Mesendoderm (in vitro differentiated cells): ENCODE results near the gene VPS26C.
"Not testable (repeated sequence)": the region's sequence is repeated elsewhere in the genome, so short reads cannot be mapped to it uniquely, and the experiment has no call there.

Experiments used
- DNase-seq: peaks from one replicate; pipeline ENCODE4 v3.0.0; 2013
- H2AK5ac ChIP-seq: 2 replicates; pipeline ENCODE4 v1.6.1; 2013; ENCODE audit warnings: low read length, inconsistent platforms
- H2BK120ac ChIP-seq: 2 replicates; pipeline ENCODE4 v1.6.1; 2013; ENCODE audit warnings: low read depth, mild to moderate bottlenecking, low read length, moderate library complexity, mixed read lengths
- H2BK15ac ChIP-seq: replicated peaks from 2 replicates; pipeline ENCODE4 v1.6.1; 2013; ENCODE audit warnings: low read depth, mild to moderate bottlenecking, moderate library complexity
- H2BK5ac ChIP-seq: 2 replicates; pipeline ENCODE4 v1.6.1; 2013; ENCODE audit warnings: low read length, inconsistent platforms
- H3K18ac ChIP-seq: 2 replicates; pipeline ENCODE4 v1.6.1; 2013; ENCODE audit warnings: mild to moderate bottlenecking, low read length, mixed read lengths
- H3K23ac ChIP-seq: one replicate; pipeline ENCODE4 v1.6.1; 2013; ENCODE audit warnings: low read length
- H3K27ac ChIP-seq: 2 replicates; pipeline ENCODE4 v1.5.1; 2013; ENCODE audit warnings: low read depth, mild to moderate bottlenecking, inconsistent platforms, low read length, moderate library complexity
- H3K27me3 ChIP-seq: 2 replicates; pipeline ENCODE4 v1.6.1; 2013; ENCODE audit warnings: low read length, control low read depth, mild to moderate bottlenecking, inconsistent platforms; ENCODE audit not compliant: insufficient read depth, poor library complexity
- H3K36me3 ChIP-seq: 2 replicates; pipeline ENCODE4 v1.6.1; 2013; ENCODE audit warnings: low read length, inconsistent platforms; ENCODE audit not compliant: control insufficient read depth, insufficient read depth
- H3K4ac ChIP-seq: one replicate; pipeline ENCODE4 v1.6.1; 2013; ENCODE audit warnings: low read depth, mild to moderate bottlenecking, low read length, moderate library complexity
- H3K4me1 ChIP-seq: 2 replicates; pipeline ENCODE4 v1.6.1; 2013; ENCODE audit warnings: low read depth, low read length, inconsistent platforms; ENCODE audit not compliant: control insufficient read depth
- H3K4me2 ChIP-seq: 2 replicates; pipeline ENCODE4 v1.6.1; 2013; ENCODE audit warnings: low read length
- H3K4me3 ChIP-seq: 2 replicates; pipeline ENCODE4 v1.5.1; 2013; ENCODE audit warnings: mild to moderate bottlenecking, low read length
- H3K56ac ChIP-seq: one replicate; pipeline ENCODE4 v1.6.1; 2013; ENCODE audit warnings: low read length
- H3K79me1 ChIP-seq: 2 replicates; pipeline ENCODE4 v1.6.1; 2013; ENCODE audit warnings: low read length, inconsistent platforms
- H3K79me2 ChIP-seq: 2 replicates; pipeline ENCODE4 v1.6.1; 2013; ENCODE audit warnings: mild to moderate bottlenecking, low read length; ENCODE audit not compliant: control insufficient read depth, insufficient read depth
- H3K9ac ChIP-seq: 2 replicates; pipeline ENCODE4 v1.6.1; 2013; ENCODE audit warnings: low read length, inconsistent platforms
- H4K5ac ChIP-seq: one replicate; pipeline ENCODE4 v1.6.1; 2013; ENCODE audit warnings: low read length
- H4K8ac ChIP-seq: one replicate; pipeline ENCODE4 v1.6.1; 2013; ENCODE audit warnings: low read depth, mild to moderate bottlenecking, control low read depth, low read length, moderate library complexity
- WGBS: extraction: QIAGEN DNeasy Blood & Tissue Kit; methylation state at CpG from one replicate; pipeline ENCODE4 v1.1.7; 2013; ENCODE audit warnings: low lambda C conversion rate, missing lambda C conversion rate; ENCODE audit not compliant: insufficient coverage; ENCODE audit errors: extremely low coverage; 5-methylcytosine and 5-hydroxymethylcytosine counted together

VPS26C gene

DNA sequence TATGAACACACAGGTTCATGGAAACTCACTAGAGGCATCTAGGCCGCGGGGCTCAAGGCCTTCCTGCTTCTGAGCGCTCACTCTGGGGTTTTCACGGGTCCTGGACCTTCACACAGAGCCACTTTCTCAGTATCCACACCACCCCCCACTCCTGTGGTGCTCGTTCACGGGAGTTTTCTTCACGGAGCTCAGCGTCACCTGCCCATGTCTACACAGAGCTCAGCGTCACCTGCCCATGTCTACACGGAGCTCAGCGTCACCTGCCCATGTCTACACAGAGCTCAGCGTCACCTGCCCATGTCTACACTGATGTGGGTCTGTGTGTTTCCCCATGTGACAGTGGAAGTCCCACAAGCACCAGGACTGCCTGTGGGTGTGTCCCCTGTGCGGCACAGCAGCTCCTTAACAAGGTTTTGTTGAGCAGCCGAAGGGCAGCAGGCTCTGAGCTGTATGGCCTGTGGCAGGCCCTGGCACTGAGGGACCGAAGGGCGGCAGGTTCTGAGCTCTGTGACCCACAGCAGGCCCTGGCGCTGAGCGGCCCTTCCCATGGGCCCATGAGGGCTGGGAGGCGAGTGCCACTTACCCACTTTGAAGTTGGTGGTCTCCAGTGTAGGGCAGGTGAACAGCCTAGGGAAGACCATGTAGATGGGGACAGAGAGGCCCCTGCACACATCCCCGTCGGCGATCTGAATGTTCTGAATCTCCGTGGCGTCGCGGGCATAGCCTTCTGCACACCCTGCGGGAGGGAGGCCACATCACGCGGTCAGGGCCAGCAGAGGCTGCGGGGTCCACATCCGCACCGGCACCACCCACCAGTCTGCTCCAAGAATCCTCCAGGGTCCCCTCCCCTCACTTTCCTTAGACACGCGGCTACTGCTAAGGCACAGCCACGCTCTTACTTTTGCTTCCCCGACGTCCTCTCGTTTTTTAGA lies 39.8 kb downstream of the VPS26C start:
- no peak overlapping the region for H3K4ac ChIP-seq
- no peak overlapping the region for H4K8ac ChIP-seq
- WGBS: no CpG with 5 or more reads among the region's 38 CpGs
- H3K4me2 ChIP-seq: no peak overlapping the region
- DNase-seq: no peak
- peaks cover 3% of the 10 kb centered on the region for H3K36me3 ChIP-seq
- H3K4me3 ChIP-seq: no peak overlapping the region
- no peak overlapping the region for H2AK5ac ChIP-seq
- no peak overlapping the region for H2BK120ac ChIP-seq
- no peaks in the 10 kb centered on the region for H3K79me1 ChIP-seq
- H3K27ac ChIP-seq: no peak overlapping the region
- no peaks in the 10 kb centered on the region for H3K79me2 ChIP-seq
- no peaks in the 10 kb centered on the region for H3K4me1 ChIP-seq
- H3K27me3 ChIP-seq: no peaks in the 10 kb centered on the region
- no peak overlapping the region for H3K9ac ChIP-seq
- H3K23ac ChIP-seq: no peak overlapping the region
- H2BK5ac ChIP-seq: no peak overlapping the region
- H4K5ac ChIP-seq: no peak overlapping the region
- H3K18ac ChIP-seq: no peak overlapping the region
- H3K56ac ChIP-seq: no peak overlapping the region
- no peak overlapping the region for H2BK15ac ChIP-seq

DNA sequence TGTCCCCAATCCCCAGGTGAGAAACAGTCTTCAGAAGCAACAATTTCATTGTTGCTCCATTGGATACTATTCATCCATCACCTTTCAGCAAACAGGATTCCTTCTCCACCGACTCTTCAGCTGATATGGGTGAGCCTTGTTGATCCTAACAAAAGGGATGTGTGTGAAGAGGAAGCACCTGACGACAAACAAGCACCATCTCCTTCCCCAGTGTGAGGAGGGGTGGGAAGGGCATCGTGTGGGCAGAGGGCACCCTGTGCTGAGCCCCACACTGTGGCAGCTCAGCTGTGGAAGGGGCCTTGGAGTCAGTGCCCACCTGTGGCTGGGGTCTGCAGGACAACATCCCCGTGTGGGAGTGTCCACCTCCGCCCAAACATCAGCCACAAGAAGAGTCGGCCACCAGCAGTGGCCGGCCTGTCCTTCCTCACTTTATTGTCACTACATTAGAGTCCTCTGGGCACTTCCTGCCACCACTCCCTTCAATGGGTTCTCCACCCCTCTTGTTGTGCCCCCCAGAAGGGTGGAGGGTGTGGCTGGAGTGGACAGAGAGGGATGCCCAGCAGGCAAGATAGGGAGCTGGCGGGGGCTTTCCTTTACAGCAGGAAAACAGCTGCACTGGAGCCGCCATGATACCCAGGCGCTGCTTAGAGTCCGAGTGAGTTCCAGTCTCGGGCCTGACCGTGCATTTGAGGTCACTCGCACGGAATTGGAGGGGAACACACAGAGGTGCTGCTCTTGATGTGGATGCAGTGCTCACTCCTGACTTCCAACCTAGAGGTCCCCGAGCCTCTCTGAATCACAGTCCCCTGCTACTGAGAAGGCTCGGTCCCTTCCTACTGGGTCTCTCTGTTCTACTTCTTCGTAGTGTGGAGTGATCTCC lies 40.9 kb downstream of the VPS26C start:
- H2BK15ac ChIP-seq: no peak overlapping the region
- no peak overlapping the region for H3K4ac ChIP-seq
- no peak overlapping the region for H3K9ac ChIP-seq
- H3K18ac ChIP-seq: no peak overlapping the region
- H3K27ac ChIP-seq: no peak overlapping the region
- peaks cover 3% of the 10 kb centered on the region for H3K36me3 ChIP-seq
- no peak overlapping the region for H3K56ac ChIP-seq
- H4K5ac ChIP-seq: no peak overlapping the region
- no peak for DNase-seq
- H3K79me2 ChIP-seq: no peaks in the 10 kb centered on the region
- no peak overlapping the region for H3K4me2 ChIP-seq
- no peak overlapping the region for H2AK5ac ChIP-seq
- no peak overlapping the region for H2BK120ac ChIP-seq
- no peak overlapping the region for H4K8ac ChIP-seq
- no peaks in the 10 kb centered on the region for H3K4me1 ChIP-seq
- no peak overlapping the region for H3K4me3 ChIP-seq
- no peak overlapping the region for H2BK5ac ChIP-seq
- no peaks in the 10 kb centered on the region for H3K79me1 ChIP-seq
- WGBS: no CpG with 5 or more reads among the region's 18 CpGs
- H3K27me3 ChIP-seq: no peaks in the 10 kb centered on the region
- H3K23ac ChIP-seq: no peak overlapping the region

DNA sequence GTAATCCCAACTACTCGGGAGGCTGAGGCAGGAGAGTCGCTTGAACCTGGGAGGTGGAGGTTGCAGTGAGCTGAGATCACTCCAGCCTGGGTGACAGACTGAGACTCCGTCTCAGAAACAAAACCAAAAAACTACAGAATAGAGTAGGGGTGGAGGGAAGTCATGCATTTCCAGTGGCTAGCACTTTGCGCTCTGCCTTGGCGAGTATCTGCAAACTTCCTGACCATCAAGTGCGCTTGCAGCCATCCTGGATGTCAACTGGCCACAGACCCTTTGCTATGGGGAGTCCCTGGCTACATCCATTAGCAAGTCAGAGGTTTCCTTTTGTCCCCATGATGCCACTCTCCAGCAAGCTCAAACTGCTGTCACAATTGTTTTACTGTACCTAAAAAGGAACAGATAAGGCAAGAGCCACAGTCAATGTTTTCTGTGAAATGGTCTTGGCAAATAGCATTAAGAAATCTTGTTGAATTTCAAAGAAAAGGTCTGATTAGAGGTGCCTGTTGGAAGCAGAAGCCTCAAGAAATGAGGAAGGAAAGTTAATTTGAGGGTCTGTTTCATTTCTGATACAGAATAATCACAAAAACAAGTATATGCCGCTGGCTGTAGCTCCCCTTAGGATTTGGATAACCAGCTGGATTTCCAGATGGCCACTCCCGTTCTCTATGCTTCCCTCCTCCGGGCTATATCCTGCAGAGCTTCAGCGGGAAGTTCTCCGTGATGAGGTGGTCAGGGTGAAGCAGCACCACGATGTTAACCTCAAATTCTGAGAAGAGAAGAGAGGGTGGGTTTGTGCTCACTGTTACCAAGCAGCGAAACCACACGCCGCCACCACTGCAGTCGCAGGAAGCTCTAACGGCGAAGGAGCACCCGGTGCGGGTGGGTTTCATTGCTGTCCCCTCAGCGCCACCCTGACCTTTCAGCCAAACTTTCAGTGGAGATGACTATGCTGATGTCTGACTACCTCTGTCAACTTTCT lies 42.0 kb downstream of the VPS26C start:
- Histone ChIP-seq H3K27me3 (no peaks in the 10 kb centered on the region), H2AK5ac (no peak overlapping the region), H3K4ac (no peak overlapping the region), H4K5ac (no peak overlapping the region), H4K8ac (no peak overlapping the region), H3K36me3 (peaks cover 3% of the 10 kb centered on the region), H3K56ac (no peak overlapping the region), H3K4me1 (no peaks in the 10 kb centered on the region), H3K4me3 (no peak overlapping the region), H2BK15ac (no peak overlapping the region), H3K9ac (no peak overlapping the region), H3K18ac (no peak overlapping the region), H3K27ac (no peak overlapping the region), H3K79me2 (no peaks in the 10 kb centered on the region), H3K4me2 (no peak overlapping the region), H2BK5ac (no peak overlapping the region), H3K79me1 (no peaks in the 10 kb centered on the region), H2BK120ac (no peak overlapping the region), H3K23ac (no peak overlapping the region)
- WGBS: no CpG with 5 or more reads among the region's 21 CpGs
- no peak for DNase-seq

DNA sequence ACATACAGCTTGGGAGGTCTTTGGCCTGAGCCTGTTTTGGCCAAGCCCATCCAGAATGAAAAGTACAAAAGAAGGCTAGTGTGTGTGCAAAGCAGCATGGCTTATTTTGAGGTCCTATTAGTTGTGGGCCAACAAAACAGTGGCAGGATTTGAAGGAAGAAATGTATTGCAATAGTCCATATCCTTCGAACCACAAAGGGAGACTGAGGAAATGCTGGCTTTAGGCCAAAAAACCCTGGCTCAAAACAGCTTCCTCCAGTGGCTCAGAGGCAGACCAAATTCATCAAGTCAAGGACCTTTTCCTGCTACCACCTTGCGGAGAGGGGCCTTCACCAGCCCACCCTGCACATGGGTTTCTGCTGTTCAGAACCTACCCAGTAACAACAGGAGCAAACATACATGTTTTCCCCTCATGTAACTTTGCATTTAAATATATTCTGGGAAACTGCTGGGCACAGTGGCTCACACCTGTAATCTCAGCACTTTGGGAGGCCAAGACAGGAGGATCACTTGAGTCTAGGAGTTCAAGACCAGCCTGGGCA lies 43.3 kb downstream of the VPS26C start:
- no peak overlapping the region for H3K4me3 ChIP-seq
- no peaks in the 10 kb centered on the region for H3K4me1 ChIP-seq
- no peak overlapping the region for H3K4ac ChIP-seq
- no peak overlapping the region for H2AK5ac ChIP-seq
- no peak overlapping the region for H3K23ac ChIP-seq
- H3K18ac ChIP-seq: no peak overlapping the region
- H3K56ac ChIP-seq: no peak overlapping the region
- DNase-seq: no peak
- H3K79me2 ChIP-seq: no peaks in the 10 kb centered on the region
- H4K8ac ChIP-seq: no peak overlapping the region
- H3K4me2 ChIP-seq: no peak overlapping the region
- no peak overlapping the region for H2BK15ac ChIP-seq
- no CpG with 5 or more reads among the region's 2 CpGs for WGBS
- no peak overlapping the region for H2BK5ac ChIP-seq
- H3K27ac ChIP-seq: no peak overlapping the region
- no peak overlapping the region for H4K5ac ChIP-seq
- no peaks in the 10 kb centered on the region for H3K79me1 ChIP-seq
- H3K27me3 ChIP-seq: no peaks in the 10 kb centered on the region
- H3K36me3 ChIP-seq: peaks cover 3% of the 10 kb centered on the region
- no peak overlapping the region for H2BK120ac ChIP-seq
- no peak overlapping the region for H3K9ac ChIP-seq

DNA sequence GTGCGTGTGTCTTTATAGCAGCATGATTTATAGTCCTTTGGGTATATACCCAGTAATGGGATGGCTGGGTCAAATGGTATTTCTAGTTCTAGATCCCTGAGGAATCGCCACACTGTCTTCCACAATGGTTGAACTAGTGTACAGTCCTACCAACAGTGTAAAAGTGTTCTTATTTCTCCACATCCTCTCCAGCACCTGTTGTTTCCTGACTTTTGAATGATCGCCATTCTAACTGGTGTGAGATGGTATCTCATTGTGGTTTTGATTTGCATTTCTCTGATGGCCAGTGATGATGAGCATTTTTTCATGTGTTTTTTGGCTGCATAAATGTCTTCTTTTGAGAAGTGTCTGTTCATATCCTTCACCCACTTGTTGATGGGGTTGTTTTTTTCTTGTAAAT lies 44.9 kb downstream of the VPS26C start:
- H2BK15ac ChIP-seq, H3K79me1 ChIP-seq, H3K79me2 ChIP-seq, DNase-seq, H3K27me3 ChIP-seq, H3K27ac ChIP-seq, H3K4ac ChIP-seq, H3K9ac ChIP-seq, H2BK120ac ChIP-seq, H3K4me2 ChIP-seq, H3K23ac ChIP-seq, H3K4me3 ChIP-seq, H4K5ac ChIP-seq, H2AK5ac ChIP-seq, H3K18ac ChIP-seq, H3K56ac ChIP-seq, H3K36me3 ChIP-seq, H2BK5ac ChIP-seq, H4K8ac ChIP-seq, H3K4me1 ChIP-seq: not testable (repeated sequence)
- no CpG with 5 or more reads among the region's 3 CpGs for WGBS
